ENCODE measurements around the gene H1-8. TPM values are rescaled to one million over a fixed set of nuclear protein-coding genes. Genes with fewer than 3 reads are reported as not detected.

The H1-8 gene
- total RNA-seq, 1 donor from 2014 or later, result not detected

GRCh38 chr3:129528589-129529100, 14.3 kb upstream of the H1-8 start, which contains the start of gene RHO:
RHO (plus strand) TSS chr3:129528639; CDS start chr3:129528734, 95 bp downstream.
- H3K27ac ChIP-seq, result no peak within 1 kb of the TSS
- TF ChIP-seq CTCF (IDR thresholded peaks at IDR 0.05), result no peak
- intact Hi-C loops (cut with DNase I), result no loop called here
- no peaks in the 10 kb centered on the region for H3K36me3 ChIP-seq
- no peaks in the 10 kb centered on the region for H3K27me3 ChIP-seq
- H3K9me3 ChIP-seq, result no peaks in the 10 kb centered on the region
- no peak for DNase-seq (ENCODE audit: low spot score in 2 of 2)
- peaks cover 0 to 9% of the 10 kb centered on the region in 2 donors for H3K4me1 ChIP-seq
- no peak within 1 kb of the TSS for H3K4me3 ChIP-seq

GRCh38 chr3:129529436-129530210, 13.4 kb upstream of the H1-8 start:
- no peak overlapping the region for H3K4me3 ChIP-seq
- TF ChIP-seq CTCF (IDR thresholded peaks at IDR 0.05), result no peak
- no peaks in the 10 kb centered on the region for H3K27me3 ChIP-seq
- no peaks in the 10 kb centered on the region for H3K36me3 ChIP-seq
- peaks cover 0 to 9% of the 10 kb centered on the region in 2 donors for H3K4me1 ChIP-seq
- DNase-seq (ENCODE audit: low spot score in 2 of 2), result no peak
- no peaks in the 10 kb centered on the region for H3K9me3 ChIP-seq
- H3K27ac ChIP-seq, result no peak overlapping the region
- intact Hi-C loops (cut with DNase I), result no loop called here

- H3K27ac ChIP-seq, result no peak overlapping the region
- H3K36me3 ChIP-seq, result no peaks in the 10 kb centered on the region
- intact Hi-C loops (cut with DNase I), result no loop called here
- DNase-seq (ENCODE audit: low spot score in 2 of 2), result no peak
- H3K4me3 ChIP-seq, result no peak overlapping the region
- no peaks in the 10 kb centered on the region for H3K9me3 ChIP-seq
- no peaks in the 10 kb centered on the region for H3K27me3 ChIP-seq
- TF ChIP-seq CTCF (IDR thresholded peaks at IDR 0.05), result no peak
- peaks cover 0 to 9% of the 10 kb centered on the region in 2 donors for H3K4me1 ChIP-seq
Measured at GRCh38 chr3:129530251-129530791, 12.7 kb upstream of the H1-8 start.

DNA sequence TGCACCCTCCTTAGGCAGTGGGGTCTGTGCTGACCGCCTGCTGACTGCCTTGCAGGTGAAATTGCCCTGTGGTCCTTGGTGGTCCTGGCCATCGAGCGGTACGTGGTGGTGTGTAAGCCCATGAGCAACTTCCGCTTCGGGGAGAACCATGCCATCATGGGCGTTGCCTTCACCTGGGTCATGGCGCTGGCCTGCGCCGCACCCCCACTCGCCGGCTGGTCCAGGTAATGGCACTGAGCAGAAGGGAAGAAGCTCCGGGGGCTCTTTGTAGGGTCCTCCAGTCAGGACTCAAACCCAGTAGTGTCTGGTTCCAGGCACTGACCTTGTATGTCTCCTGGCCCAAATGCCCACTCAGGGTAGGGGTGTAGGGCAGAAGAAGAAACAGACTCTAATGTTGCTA, 12.2 kb upstream of the H1-8 start:
- Histone ChIP-seq H3K4me3 (no peak overlapping the region), H3K36me3 (no peaks in the 10 kb centered on the region), H3K9me3 (no peaks in the 10 kb centered on the region), H3K4me1 (peaks cover 0 to 9% of the 10 kb centered on the region in 2 donors), H3K27ac (no peak overlapping the region), H3K27me3 (no peaks in the 10 kb centered on the region)
- DNase-seq (ENCODE audit: low spot score in 2 of 2), result no peak
- TF ChIP-seq CTCF (IDR thresholded peaks at IDR 0.05), result no peak
- intact Hi-C loops (cut with DNase I), result no loop called here

DNA sequence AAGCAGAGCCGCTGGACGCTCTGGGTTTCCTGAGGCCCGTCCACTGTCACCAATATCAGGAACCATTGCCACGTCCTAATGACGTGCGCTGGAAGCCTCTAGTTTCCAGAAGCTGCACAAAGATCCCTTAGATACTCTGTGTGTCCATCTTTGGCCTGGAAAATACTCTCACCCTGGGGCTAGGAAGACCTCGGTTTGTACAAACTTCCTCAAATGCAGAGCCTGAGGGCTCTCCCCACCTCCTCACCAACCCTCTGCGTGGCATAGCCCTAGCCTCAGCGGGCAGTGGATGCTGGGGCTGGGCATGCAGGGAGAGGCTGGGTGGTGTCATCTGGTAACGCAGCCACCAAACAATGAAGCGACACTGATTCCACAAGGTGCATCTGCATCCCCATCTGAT, 11.3 kb upstream of the H1-8 start:
- Histone ChIP-seq H3K27me3 (no peaks in the 10 kb centered on the region), H3K27ac (no peak overlapping the region), H3K9me3 (no peaks in the 10 kb centered on the region), H3K4me1 (peaks cover 0 to 9% of the 10 kb centered on the region in 2 donors), H3K4me3 (no peak overlapping the region), H3K36me3 (no peaks in the 10 kb centered on the region)
- no peak for TF ChIP-seq CTCF (IDR thresholded peaks at IDR 0.05)
- intact Hi-C loops (cut with DNase I), result no loop called here
- DNase-seq (ENCODE audit: low spot score in 2 of 2), result no peak
